ENCODE data around the gene ITPRID1. TPM values are rescaled to one million over a fixed set of nuclear protein-coding genes. Genes with fewer than 3 reads are reported as not detected.
"Not testable (repeated sequence)": the region's sequence is repeated elsewhere in the genome, so short reads cannot be mapped to it uniquely, and the experiment has no call there.

Gene ITPRID1
- total RNA-seq, 1 donor from 2014 or later = not detected

DNA sequence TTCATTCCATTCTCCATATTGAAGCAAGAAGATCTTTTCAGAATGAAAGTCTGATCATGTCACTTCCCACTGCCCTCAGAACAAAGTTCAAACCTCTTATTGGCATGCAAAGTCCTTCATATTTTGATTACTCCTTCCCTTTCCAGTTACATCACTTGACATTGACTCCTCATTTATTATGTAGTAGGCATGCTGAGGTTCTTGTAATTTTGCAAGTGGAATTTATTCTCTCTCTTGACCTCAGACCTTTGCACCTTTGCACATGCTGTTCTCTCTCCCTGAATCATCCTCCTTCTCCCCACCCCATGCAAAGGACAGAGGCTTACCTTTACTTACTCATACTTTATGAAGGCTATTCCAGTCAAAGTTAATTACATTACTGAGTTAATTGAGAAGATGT, 13.0 kb downstream of the ITPRID1 start:
- intact Hi-C loops (cut with DNase I) = no loop called here
- TF ChIP-seq, protein P1, sequence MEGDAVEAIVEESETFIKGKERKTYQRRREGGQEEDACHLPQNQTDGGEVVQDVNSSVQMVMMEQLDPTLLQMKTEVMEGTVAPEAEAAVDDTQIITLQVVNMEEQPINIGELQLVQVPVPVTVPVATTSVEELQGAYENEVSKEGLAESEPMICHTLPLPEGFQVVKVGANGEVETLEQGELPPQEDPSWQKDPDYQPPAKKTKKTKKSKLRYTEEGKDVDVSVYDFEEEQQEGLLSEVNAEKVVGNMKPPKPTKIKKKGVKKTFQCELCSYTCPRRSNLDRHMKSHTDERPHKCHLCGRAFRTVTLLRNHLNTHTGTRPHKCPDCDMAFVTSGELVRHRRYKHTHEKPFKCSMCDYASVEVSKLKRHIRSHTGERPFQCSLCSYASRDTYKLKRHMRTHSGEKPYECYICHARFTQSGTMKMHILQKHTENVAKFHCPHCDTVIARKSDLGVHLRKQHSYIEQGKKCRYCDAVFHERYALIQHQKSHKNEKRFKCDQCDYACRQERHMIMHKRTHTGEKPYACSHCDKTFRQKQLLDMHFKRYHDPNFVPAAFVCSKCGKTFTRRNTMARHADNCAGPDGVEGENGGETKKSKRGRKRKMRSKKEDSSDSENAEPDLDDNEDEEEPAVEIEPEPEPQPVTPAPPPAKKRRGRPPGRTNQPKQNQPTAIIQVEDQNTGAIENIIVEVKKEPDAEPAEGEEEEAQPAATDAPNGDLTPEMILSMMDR (IDR thresholded peaks at IDR 0.05) = no peak
- no peak for TF ChIP-seq POLR2AphosphoS5 (IDR thresholded peaks at IDR 0.05; ENCODE audit: insufficient read depth in 1 of 2, low read depth in 1 of 2)
- no peak for TF ChIP-seq POLR2A (IDR thresholded peaks at IDR 0.05)
- H3K4me3 ChIP-seq = no peak overlapping the region
- no peaks in the 10 kb centered on the region for H3K36me3 ChIP-seq
- no peak overlapping the region for H3K27ac ChIP-seq
- DNase-seq (ENCODE audit: extremely low spot score in 2 of 2) = no peak
- H3K4me1 ChIP-seq = no peaks in the 10 kb centered on the region
- no peaks in the 10 kb centered on the region for H3K9me3 ChIP-seq
- H3K27me3 ChIP-seq = no peaks in the 10 kb centered on the region

DNA sequence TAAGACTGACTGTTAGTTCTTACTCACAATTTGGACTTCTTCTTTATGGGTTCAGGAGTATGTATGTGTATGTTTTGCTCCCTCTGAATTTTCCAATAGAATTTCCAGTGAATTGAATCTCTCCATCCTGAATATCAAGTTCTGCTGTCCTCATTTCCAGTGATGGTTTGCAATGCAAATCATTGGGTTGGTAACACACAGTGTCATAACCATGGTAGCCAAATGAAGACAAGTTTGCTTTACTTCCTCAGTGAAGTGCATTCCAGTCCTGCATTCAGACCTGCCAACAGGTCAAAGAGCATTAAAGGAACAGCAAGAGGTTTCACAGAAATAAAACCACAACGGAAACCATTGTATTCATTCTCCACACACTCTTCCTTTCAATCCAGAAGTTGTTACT, 15.2 kb downstream of the ITPRID1 start:
- Histone ChIP-seq H3K4me1 (no peaks in the 10 kb centered on the region), H3K27me3 (no peaks in the 10 kb centered on the region), H3K9me3 (no peaks in the 10 kb centered on the region), H3K27ac (no peak overlapping the region), H3K4me3 (no peak overlapping the region), H3K36me3 (no peaks in the 10 kb centered on the region)
- intact Hi-C loops (cut with DNase I) = no loop called here
- DNase-seq (ENCODE audit: extremely low spot score in 2 of 2) = no peak
- TF ChIP-seq POLR2AphosphoS5 (IDR thresholded peaks at IDR 0.05; ENCODE audit: insufficient read depth in 1 of 2, low read depth in 1 of 2) (no peak), POLR2A (IDR thresholded peaks at IDR 0.05) (no peak)
- TF ChIP-seq, protein P1 (IDR thresholded peaks at IDR 0.05) = no peak

DNA sequence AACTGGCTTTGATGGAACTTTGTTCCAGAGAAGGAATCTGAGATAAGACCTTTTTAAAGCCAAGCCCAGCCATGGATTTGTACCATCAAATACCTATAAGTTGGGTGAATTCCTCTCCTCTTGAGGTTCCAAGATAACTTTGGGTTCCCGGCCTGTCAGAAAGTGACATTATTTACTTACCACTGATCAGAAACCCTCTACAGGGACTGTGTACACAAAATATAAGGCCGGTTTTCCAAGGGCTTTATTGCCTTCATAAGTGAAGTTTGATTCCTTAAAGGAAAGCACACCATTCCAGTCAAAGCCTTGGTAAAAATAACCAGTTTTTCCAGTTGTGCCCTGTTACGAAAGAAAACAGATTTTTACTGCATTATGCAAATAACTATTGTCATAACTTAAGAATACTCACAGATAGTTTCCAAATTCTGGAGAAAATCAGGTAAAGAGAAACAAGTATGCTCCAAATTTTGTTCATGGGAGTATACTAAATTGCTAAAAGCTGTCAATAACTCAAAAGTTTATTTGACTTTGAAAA, 26.8 kb downstream of the ITPRID1 start:
- H3K27me3 ChIP-seq; H3K9me3 ChIP-seq; intact Hi-C loops (cut with DNase I): not testable (repeated sequence)

DNA sequence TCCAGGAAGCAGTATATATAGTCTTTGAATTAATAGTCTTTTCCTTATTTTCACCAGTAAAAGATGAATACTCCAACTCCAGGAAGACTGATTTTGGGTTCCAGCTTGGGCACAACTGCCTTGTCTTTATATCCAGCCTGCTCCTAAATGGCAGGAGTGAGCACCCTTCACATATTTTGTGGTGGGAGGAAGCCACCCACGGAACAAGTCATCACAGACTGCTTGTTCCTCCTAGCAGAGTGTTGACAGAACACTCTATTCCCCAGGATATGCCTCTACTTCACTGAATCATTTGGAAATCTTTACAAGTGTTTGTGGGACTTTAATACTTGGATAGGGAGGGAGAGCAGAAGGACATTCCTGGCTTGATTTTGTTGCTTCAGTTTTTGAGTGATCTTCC, 31.7 kb downstream of the ITPRID1 start:
- Histone ChIP-seq H3K4me3 (no peak overlapping the region), H3K9me3 (no peaks in the 10 kb centered on the region), H3K27ac (no peak overlapping the region), H3K4me1 (no peaks in the 10 kb centered on the region), H3K27me3 (no peaks in the 10 kb centered on the region), H3K36me3 (no peaks in the 10 kb centered on the region)
- TF ChIP-seq POLR2AphosphoS5 (IDR thresholded peaks at IDR 0.05; ENCODE audit: insufficient read depth in 1 of 2, low read depth in 1 of 2) (no peak), POLR2A (IDR thresholded peaks at IDR 0.05) (no peak)
- TF ChIP-seq, protein P1 (IDR thresholded peaks at IDR 0.05) = no peak
- intact Hi-C loops (cut with DNase I) = no loop called here
- DNase-seq (ENCODE audit: extremely low spot score in 2 of 2) = no peak

More for the DNA sequence above, 26.8 kb downstream of the ITPRID1 start:
- H3K36me3 ChIP-seq; H3K4me3 ChIP-seq; H3K27ac ChIP-seq; H3K4me1 ChIP-seq; DNase-seq (ENCODE audit: extremely low spot score in 2 of 2): not testable (repeated sequence)

DNA sequence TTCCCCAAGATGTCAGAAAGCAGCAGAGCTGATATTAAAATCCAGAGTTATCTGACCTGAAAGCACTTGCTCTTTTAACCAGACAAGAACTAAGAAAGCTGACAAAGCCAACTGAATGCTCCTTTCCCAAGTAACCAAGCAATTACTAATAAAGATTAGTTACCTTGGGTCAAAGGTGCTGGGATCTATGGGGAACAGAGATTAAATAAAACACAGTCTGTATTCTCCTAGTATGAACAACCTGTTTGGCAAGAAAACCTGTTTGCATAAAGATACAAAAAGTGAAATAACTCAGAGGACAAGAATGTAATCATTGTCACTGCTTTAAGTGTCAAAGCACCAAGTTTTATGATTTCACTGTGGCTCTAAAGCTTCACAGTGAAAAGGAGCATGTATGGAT, 35.7 kb downstream of the ITPRID1 start:
- TF ChIP-seq, protein P1 (IDR thresholded peaks at IDR 0.05) = no peak
- TF ChIP-seq POLR2AphosphoS5 (IDR thresholded peaks at IDR 0.05; ENCODE audit: insufficient read depth in 1 of 2, low read depth in 1 of 2) = no peak
- TF ChIP-seq POLR2A (IDR thresholded peaks at IDR 0.05) = no peak
- intact Hi-C loops (cut with DNase I) = no loop called here
- H3K27me3 ChIP-seq = no peaks in the 10 kb centered on the region
- no peaks in the 10 kb centered on the region for H3K4me1 ChIP-seq
- H3K4me3 ChIP-seq = no peak overlapping the region
- H3K27ac ChIP-seq = no peak overlapping the region
- H3K9me3 ChIP-seq = no peaks in the 10 kb centered on the region
- no peak for DNase-seq (ENCODE audit: extremely low spot score in 2 of 2)
- H3K36me3 ChIP-seq = no peaks in the 10 kb centered on the region

Measured in vagina (tissue), 2 donors.